ENCODE results near the gene MAML3.

The MAML3 gene

GRCh38 chr4:139685180-139685579 is 468.8 kb downstream of the MAML3 start:
- no peak for DNase-seq (ENCODE audit: low spot score)

DNA sequence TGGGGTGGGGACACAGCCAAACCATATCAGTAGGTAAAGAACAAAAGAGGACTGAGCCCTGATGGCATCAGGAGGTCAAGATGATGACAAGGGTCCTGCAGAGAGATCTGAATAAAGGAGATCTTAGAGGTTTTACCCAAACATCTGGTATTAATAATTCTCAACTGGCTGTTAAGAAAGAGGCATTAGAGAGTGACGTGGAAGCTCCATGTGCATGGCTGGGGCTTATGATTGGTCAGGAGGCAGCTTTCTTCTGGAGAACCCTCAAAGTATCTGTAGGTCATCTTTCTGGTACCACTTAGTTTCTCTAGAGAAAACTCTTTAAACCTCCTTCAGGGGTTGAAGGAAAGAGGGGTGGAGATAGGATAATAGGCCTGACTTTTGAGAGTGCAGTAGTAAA is 469.6 kb downstream of the MAML3 start:
- DNase-seq (ENCODE audit: low spot score) = no peak

DNA sequence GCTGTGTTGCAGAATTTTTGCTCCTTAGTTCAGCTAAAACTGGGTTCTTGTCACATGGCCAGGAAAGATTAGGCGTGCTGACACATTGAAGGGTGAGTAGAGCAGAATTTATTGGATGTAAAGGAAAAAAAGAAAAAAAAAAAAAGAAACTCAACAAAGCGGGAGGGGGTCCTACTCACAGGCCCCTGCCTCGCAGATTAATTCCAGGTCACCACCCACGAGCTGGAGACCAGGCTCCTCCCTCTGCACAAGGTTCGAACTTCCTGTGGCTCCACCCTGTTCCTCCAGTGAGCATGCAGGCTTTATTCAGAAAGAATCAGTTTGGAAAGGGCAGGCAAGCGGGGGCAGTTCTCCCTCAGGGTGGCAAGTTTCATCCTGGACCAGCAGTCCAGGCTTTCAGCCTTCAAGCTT is 471.2 kb downstream of the MAML3 start:
- DNase-seq (ENCODE audit: low spot score) = no peak

GRCh38 chr4:139682309-139682708 is 471.7 kb downstream of the MAML3 start:
- no peak for DNase-seq (ENCODE audit: low spot score)

DNA sequence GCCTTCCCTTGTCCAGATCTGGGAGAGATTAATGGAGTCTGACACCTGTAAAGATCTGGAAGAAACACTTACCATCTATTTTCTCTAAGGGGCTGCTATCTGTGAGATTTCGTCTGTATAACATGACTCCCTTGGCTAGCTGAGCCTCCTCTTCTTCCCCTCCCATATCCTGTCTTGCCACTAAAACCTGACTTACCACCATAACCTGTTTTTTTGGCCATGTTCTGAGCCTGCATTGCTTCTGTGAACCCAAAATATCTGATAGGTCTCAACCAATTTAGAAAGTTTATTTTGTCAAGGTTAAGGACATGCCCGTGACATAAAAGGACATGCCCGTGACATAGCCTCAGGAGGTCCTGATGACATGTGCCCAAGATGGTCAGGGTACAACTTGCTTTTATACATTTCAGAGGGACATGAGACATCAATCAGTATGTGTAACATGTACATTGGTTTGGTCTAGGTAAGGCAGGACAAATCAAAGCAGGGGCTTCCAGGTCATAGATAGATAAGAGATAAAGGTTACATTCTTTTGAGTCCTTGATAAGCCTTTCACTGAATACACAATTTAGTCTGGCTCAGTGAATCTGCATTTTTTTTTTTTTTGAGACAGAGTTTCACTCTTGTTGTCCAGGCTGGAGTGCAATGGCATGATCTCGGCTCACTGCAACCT is 476.9 kb downstream of the MAML3 start:
- DNase-seq (ENCODE audit: low spot score) = no peak

- no peak for DNase-seq (ENCODE audit: low spot score)
Measured at GRCh38 chr4:139676365-139676764, 477.6 kb downstream of the MAML3 start.

DNA sequence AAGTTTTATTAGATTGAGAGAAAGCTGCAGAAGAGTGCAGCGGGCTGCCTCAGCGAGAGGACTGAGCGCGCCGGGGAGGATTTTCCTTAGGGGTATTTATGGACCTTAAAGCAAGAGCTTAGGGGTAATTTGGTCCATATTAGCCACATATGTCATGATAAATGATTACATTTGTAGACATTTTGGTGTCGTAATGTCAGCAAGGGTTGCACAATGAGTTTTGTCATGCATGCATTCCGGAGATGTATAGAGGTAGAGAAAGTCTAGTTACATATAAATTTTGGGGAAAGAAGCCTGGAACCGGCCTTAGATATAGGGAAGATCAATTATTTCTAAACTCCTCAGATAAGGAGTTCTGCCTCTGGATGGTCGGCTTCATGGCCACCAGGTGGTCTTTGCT is 478.3 kb downstream of the MAML3 start:
- no peak for DNase-seq (ENCODE audit: low spot score)

DNA sequence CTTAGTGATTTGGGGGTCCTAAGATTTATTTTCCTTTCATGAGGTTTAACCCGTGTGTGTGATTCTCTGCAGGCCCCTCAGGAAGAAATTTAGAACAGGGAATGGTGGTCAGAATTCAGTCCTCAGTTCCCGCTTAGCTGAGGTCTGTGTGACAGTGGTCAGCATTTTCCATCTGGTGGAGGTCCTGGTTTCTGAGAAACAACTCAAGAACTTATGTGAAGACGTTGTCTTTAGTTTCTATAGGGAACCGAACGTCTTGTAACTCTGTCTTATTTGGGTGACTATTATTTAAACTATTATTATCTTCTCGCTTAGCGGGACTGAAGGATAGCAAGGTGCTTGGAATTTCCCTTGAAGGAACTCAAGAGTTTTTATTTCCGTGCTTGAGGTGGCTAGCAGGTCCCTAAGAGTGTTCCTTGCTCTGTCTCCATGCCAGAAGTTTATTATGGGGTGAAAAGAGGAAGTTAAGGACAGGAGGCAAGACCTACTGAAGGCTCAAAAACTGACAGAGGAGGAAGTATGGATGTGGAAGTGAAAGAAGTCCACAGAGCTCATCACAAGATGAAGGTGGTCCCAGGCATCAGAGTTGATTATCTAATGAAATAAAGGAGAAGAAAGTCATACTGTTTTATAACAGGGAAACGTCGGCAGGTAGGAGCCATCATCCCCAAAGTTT is 479.0 kb downstream of the MAML3 start:
- DNase-seq (ENCODE audit: low spot score) = no peak

DNA sequence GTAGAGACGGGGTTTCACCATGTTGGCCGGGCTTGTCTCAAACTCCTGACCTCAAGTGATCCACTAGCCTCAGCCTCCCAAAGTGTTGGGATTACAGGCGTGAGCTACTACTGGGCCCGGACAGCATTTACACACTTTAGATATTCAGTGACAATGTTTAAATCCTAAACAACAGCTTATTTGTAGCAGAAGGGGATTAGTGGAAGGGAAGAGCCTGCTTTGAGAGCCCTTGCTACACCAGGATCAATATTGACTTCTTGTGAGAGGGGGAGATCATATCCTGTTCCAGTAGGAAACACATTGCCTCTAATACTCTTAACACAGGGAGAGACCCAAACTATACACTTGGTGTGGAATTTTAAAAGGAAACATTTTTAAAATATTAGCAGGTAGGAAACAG is 481.3 kb downstream of the MAML3 start:
- no peak for DNase-seq (ENCODE audit: low spot score)

GRCh38 chr4:139672215-139672614 is 481.8 kb downstream of the MAML3 start:
- no peak for DNase-seq (ENCODE audit: low spot score)

GRCh38 chr4:139670775-139671174 is 483.2 kb downstream of the MAML3 start:
- no peak for DNase-seq (ENCODE audit: low spot score)

GRCh38 chr4:139669890-139670289 is 484.1 kb downstream of the MAML3 start:
- no peak for DNase-seq (ENCODE audit: low spot score)

DNA sequence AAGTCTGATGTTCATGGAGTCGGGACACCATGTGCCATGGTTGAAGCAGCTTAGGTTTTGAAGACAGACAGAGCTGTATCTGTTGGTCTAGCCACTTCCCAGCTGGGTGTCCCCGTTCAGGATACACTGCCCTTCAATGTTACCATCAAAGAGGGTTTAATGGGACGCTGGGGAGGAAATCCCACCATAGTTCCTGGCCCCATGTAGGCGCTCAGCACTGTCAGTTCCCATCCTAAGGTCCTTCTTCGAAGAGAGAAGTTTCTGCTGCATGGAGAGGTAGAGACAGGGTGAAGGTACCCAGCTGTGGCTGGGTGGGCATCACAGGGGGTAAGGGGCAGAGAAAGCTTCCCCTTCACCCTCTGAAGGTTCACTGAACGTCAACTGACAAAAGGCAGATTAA is 484.6 kb downstream of the MAML3 start:
- no peak for DNase-seq (ENCODE audit: low spot score)

GRCh38 chr4:139668658-139669201 is 485.3 kb downstream of the MAML3 start:
- no peak for DNase-seq (ENCODE audit: low spot score)

- DNase-seq (ENCODE audit: low spot score) = no peak
Measured at GRCh38 chr4:139668036-139668435, 485.9 kb downstream of the MAML3 start.
